ENCODE measurements around the gene KCND2.

Gene KCND2

GRCh38 chr7:120725376-120726039, 452.5 kb downstream of the KCND2 start:
- Histone ChIP-seq H3K36me3 (ENCODE audit: insufficient read depth, low read length) (no peaks in the 10 kb centered on the region), H3K27me3 (ENCODE audit: insufficient read depth, low read length) (no peaks in the 10 kb centered on the region)
- 68% methylated on average over 8 of the region's 10 CpGs for WGBS

GRCh38 chr7:120729245-120729644, 456.3 kb downstream of the KCND2 start:
- Histone ChIP-seq H3K27ac (ENCODE audit: low read depth, low read length) (no peak overlapping the region), H3K9me3 (ENCODE audit: insufficient read depth, low read depth, low read length) (no peaks in the 10 kb centered on the region), H3K4me1 (ENCODE audit: insufficient read depth, low read length) (peaks cover 21% of the 10 kb centered on the region), H3K27me3 (ENCODE audit: insufficient read depth, low read length) (no peaks in the 10 kb centered on the region), H3K36me3 (ENCODE audit: insufficient read depth, low read length) (no peaks in the 10 kb centered on the region), H3K4me3 (ENCODE audit: low read length) (no peak overlapping the region), H3K9ac (ENCODE audit: low read depth, low read length) (no peak overlapping the region)
- no CpG with 5 or more reads among the region's 1 CpG for WGBS

More at GRCh38 chr7:120725376-120726039, 452.5 kb downstream of the KCND2 start:
- peaks cover 26% of the 10 kb centered on the region for H3K4me1 ChIP-seq (ENCODE audit: insufficient read depth, low read length)
- H3K9me3 ChIP-seq (ENCODE audit: insufficient read depth, low read depth, low read length), result no peaks in the 10 kb centered on the region
- H3K9ac ChIP-seq (ENCODE audit: low read depth, low read length), result no peak overlapping the region
- H3K27ac ChIP-seq (ENCODE audit: low read depth, low read length), result no peak overlapping the region
- H3K4me3 ChIP-seq (ENCODE audit: low read length), result no peak overlapping the region

GRCh38 chr7:120731271-120731670, 458.3 kb downstream of the KCND2 start:
- no peak overlapping the region for H3K4me3 ChIP-seq (ENCODE audit: low read length)
- H3K36me3 ChIP-seq (ENCODE audit: insufficient read depth, low read length), result no peaks in the 10 kb centered on the region
- H3K27me3 ChIP-seq (ENCODE audit: insufficient read depth, low read length), result no peaks in the 10 kb centered on the region
- H3K27ac ChIP-seq (ENCODE audit: low read depth, low read length), result no peak overlapping the region
- no peaks in the 10 kb centered on the region for H3K9me3 ChIP-seq (ENCODE audit: insufficient read depth, low read depth, low read length)
- no peak overlapping the region for H3K9ac ChIP-seq (ENCODE audit: low read depth, low read length)
- H3K4me1 ChIP-seq (ENCODE audit: insufficient read depth, low read length), result peaks cover 11% of the 10 kb centered on the region

- Histone ChIP-seq H3K4me1 (ENCODE audit: insufficient read depth, low read length) (peaks cover 11% of the 10 kb centered on the region), H3K9me3 (ENCODE audit: insufficient read depth, low read depth, low read length) (no peaks in the 10 kb centered on the region), H3K4me3 (ENCODE audit: low read length) (no peak overlapping the region), H3K27me3 (ENCODE audit: insufficient read depth, low read length) (no peaks in the 10 kb centered on the region), H3K9ac (ENCODE audit: low read depth, low read length) (no peak overlapping the region), H3K27ac (ENCODE audit: low read depth, low read length) (no peak overlapping the region), H3K36me3 (ENCODE audit: insufficient read depth, low read length) (no peaks in the 10 kb centered on the region)
Observed at GRCh38 chr7:120732256-120732655, 459.3 kb downstream of the KCND2 start.

GRCh38 chr7:120733143-120733542, 460.2 kb downstream of the KCND2 start:
- H3K27me3 ChIP-seq (ENCODE audit: insufficient read depth, low read length), result no peaks in the 10 kb centered on the region
- 96% methylated on average over 3 of the region's 3 CpGs for WGBS
- no peak overlapping the region for H3K9ac ChIP-seq (ENCODE audit: low read depth, low read length)
- no peak overlapping the region for H3K4me3 ChIP-seq (ENCODE audit: low read length)
- no peak overlapping the region for H3K27ac ChIP-seq (ENCODE audit: low read depth, low read length)
- H3K4me1 ChIP-seq (ENCODE audit: insufficient read depth, low read length), result peaks cover 11% of the 10 kb centered on the region
- no peaks in the 10 kb centered on the region for H3K9me3 ChIP-seq (ENCODE audit: insufficient read depth, low read depth, low read length)
- H3K36me3 ChIP-seq (ENCODE audit: insufficient read depth, low read length), result no peaks in the 10 kb centered on the region

GRCh38 chr7:120733835-120734234, 460.9 kb downstream of the KCND2 start:
- WGBS, result 93% methylated on average over 3 of the region's 3 CpGs
- no peak overlapping the region for H3K4me3 ChIP-seq (ENCODE audit: low read length)
- H3K27me3 ChIP-seq (ENCODE audit: insufficient read depth, low read length), result no peaks in the 10 kb centered on the region
- H3K9ac ChIP-seq (ENCODE audit: low read depth, low read length), result no peak overlapping the region
- H3K9me3 ChIP-seq (ENCODE audit: insufficient read depth, low read depth, low read length), result no peaks in the 10 kb centered on the region
- peaks cover 16% of the 10 kb centered on the region for H3K4me1 ChIP-seq (ENCODE audit: insufficient read depth, low read length)
- no peak overlapping the region for H3K27ac ChIP-seq (ENCODE audit: low read depth, low read length)
- no peaks in the 10 kb centered on the region for H3K36me3 ChIP-seq (ENCODE audit: insufficient read depth, low read length)

GRCh38 chr7:120735791-120736190, 462.8 kb downstream of the KCND2 start:
- H3K9me3 ChIP-seq (ENCODE audit: insufficient read depth, low read depth, low read length), result no peaks in the 10 kb centered on the region
- H3K4me1 ChIP-seq (ENCODE audit: insufficient read depth, low read length), result peaks cover 22% of the 10 kb centered on the region
- no peak overlapping the region for H3K27ac ChIP-seq (ENCODE audit: low read depth, low read length)
- H3K9ac ChIP-seq (ENCODE audit: low read depth, low read length), result no peak overlapping the region
- WGBS, result 88% methylated on average over 2 of the region's 2 CpGs
- no peaks in the 10 kb centered on the region for H3K36me3 ChIP-seq (ENCODE audit: insufficient read depth, low read length)
- no peaks in the 10 kb centered on the region for H3K27me3 ChIP-seq (ENCODE audit: insufficient read depth, low read length)
- H3K4me3 ChIP-seq (ENCODE audit: low read length), result no peak overlapping the region

GRCh38 chr7:120738816-120739215, 465.8 kb downstream of the KCND2 start:
- no peaks in the 10 kb centered on the region for H3K9me3 ChIP-seq (ENCODE audit: insufficient read depth, low read depth, low read length)
- H3K4me3 ChIP-seq (ENCODE audit: low read length), result no peak overlapping the region
- no peaks in the 10 kb centered on the region for H3K27me3 ChIP-seq (ENCODE audit: insufficient read depth, low read length)
- H3K4me1 ChIP-seq (ENCODE audit: insufficient read depth, low read length), result peaks cover 49% of the 10 kb centered on the region
- H3K36me3 ChIP-seq (ENCODE audit: insufficient read depth, low read length), result no peaks in the 10 kb centered on the region
- WGBS, result 93% methylated on average over 3 of the region's 3 CpGs
- peak overlapping the region; percentile 41; the same call in 1 of the 2 replicates for H3K27ac ChIP-seq (ENCODE audit: low read depth, low read length)
- H3K9ac ChIP-seq (ENCODE audit: low read depth, low read length), result peak overlapping the region; percentile 23; the same call in 1 of the 2 replicates

- no peak overlapping the region for H3K4me3 ChIP-seq (ENCODE audit: low read length)
- H3K27ac ChIP-seq (ENCODE audit: low read depth, low read length), result 0 out of 2 replicates have a peak overlapping the region, but pooled peaks have one; percentile 36
- no peaks in the 10 kb centered on the region for H3K9me3 ChIP-seq (ENCODE audit: insufficient read depth, low read depth, low read length)
- H3K27me3 ChIP-seq (ENCODE audit: insufficient read depth, low read length), result no peaks in the 10 kb centered on the region
- 89% methylated on average over 3 of the region's 3 CpGs for WGBS
- H3K9ac ChIP-seq (ENCODE audit: low read depth, low read length), result 0 out of 2 replicates have a peak overlapping the region, but pooled peaks have one; percentile 31
- H3K4me1 ChIP-seq (ENCODE audit: insufficient read depth, low read length), result peaks cover 49% of the 10 kb centered on the region
- H3K36me3 ChIP-seq (ENCODE audit: insufficient read depth, low read length), result no peaks in the 10 kb centered on the region
Observed at GRCh38 chr7:120740348-120740747, 467.4 kb downstream of the KCND2 start.

- H3K27ac ChIP-seq (ENCODE audit: low read depth, low read length), result no peak overlapping the region
- peaks cover 53% of the 10 kb centered on the region for H3K4me1 ChIP-seq (ENCODE audit: insufficient read depth, low read length)
- H3K27me3 ChIP-seq (ENCODE audit: insufficient read depth, low read length), result no peaks in the 10 kb centered on the region
- H3K9me3 ChIP-seq (ENCODE audit: insufficient read depth, low read depth, low read length), result no peaks in the 10 kb centered on the region
- no peak overlapping the region for H3K4me3 ChIP-seq (ENCODE audit: low read length)
- H3K9ac ChIP-seq (ENCODE audit: low read depth, low read length), result no peak overlapping the region
- H3K36me3 ChIP-seq (ENCODE audit: insufficient read depth, low read length), result no peaks in the 10 kb centered on the region
- WGBS, result 91% methylated on average over 5 of the region's 7 CpGs
Observed at GRCh38 chr7:120741371-120742042, 468.5 kb downstream of the KCND2 start.

- H3K27me3 ChIP-seq (ENCODE audit: insufficient read depth, low read length), result no peaks in the 10 kb centered on the region
Observed at GRCh38 chr7:120742372-120742771, 469.4 kb downstream of the KCND2 start.

More at GRCh38 chr7:120742372-120742771, 469.4 kb downstream of the KCND2 start:
- H3K4me3 ChIP-seq (ENCODE audit: low read length), result no peak overlapping the region; the same call in 1 of the 2 replicates
- peak overlapping the region; percentile 56 for H3K27ac ChIP-seq (ENCODE audit: low read depth, low read length)
- 32% methylated on average over 5 of the region's 5 CpGs for WGBS
- H3K36me3 ChIP-seq (ENCODE audit: insufficient read depth, low read length), result no peaks in the 10 kb centered on the region
- no peak overlapping the region for H3K9ac ChIP-seq (ENCODE audit: low read depth, low read length)
- no peaks in the 10 kb centered on the region for H3K9me3 ChIP-seq (ENCODE audit: insufficient read depth, low read depth, low read length)
- H3K4me1 ChIP-seq (ENCODE audit: insufficient read depth, low read length), result peaks cover 53% of the 10 kb centered on the region
